DOHH2 (cell line): ENCODE data around the gene SLC49A3.

Source experiments
- EZH2phosphoT487 ChIP-seq: fragments of 200-600 bp; sonication (generic); IDR thresholded peaks from 2 replicates; pipeline ENCODE4 v1.6.1; 2017; ENCODE audit warnings: borderline replicate concordance, mild to moderate bottlenecking, antibody characterized with exemption, low read length, moderate library complexity, mixed read lengths
- TF ChIP-seq, protein P1 (sequence below): fragments of 200-600 bp; sonication (generic); IDR thresholded peaks from one replicate; pipeline ENCODE4 v1.5.1; 2014; ENCODE audit warnings: antibody characterized with exemption, mild to moderate bottlenecking, low read depth, low read length; ENCODE audit not compliant: poor library complexity, severe bottlenecking

DNA sequence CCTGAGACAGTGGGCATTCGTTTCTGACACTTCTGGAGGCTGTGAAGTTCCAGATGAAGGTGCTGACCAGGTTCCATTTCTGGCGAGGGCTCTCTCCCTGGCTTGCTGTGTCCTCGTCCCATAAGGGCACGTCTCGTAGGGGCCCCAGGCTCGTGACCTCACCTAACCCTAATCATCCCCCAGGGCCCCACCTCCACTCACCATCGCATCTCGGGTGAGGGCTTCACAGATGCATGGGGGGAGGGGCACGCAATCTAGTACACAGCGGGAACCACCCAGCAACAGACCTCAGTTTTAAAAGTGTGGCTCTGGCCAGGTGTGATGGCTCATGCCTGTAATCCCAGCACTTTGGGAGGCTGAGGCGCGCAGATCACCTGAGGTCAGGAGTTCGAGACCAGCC lies 41.5 kb downstream of the SLC49A3 start:
- TF ChIP-seq, protein P1, sequence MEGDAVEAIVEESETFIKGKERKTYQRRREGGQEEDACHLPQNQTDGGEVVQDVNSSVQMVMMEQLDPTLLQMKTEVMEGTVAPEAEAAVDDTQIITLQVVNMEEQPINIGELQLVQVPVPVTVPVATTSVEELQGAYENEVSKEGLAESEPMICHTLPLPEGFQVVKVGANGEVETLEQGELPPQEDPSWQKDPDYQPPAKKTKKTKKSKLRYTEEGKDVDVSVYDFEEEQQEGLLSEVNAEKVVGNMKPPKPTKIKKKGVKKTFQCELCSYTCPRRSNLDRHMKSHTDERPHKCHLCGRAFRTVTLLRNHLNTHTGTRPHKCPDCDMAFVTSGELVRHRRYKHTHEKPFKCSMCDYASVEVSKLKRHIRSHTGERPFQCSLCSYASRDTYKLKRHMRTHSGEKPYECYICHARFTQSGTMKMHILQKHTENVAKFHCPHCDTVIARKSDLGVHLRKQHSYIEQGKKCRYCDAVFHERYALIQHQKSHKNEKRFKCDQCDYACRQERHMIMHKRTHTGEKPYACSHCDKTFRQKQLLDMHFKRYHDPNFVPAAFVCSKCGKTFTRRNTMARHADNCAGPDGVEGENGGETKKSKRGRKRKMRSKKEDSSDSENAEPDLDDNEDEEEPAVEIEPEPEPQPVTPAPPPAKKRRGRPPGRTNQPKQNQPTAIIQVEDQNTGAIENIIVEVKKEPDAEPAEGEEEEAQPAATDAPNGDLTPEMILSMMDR: no peak
- no peak for TF ChIP-seq EZH2phosphoT487
